GM18499 (cell line): Measurements from ENCODE around the gene CSRNP2.
"Not testable (repeated sequence)": the region's sequence is repeated elsewhere in the genome, so short reads cannot be mapped to it uniquely, and the experiment has no call there.

Experiments used
- ATAC-seq: cut with Tn5 transposase; IDR thresholded peaks from one replicate; pipeline ENCODE4 v1.9.1; 2021; ENCODE audit warnings: moderate number of reproducible peaks; ENCODE audit not compliant: insufficient read depth, unreplicated experiment

CSRNP2 gene

DNA sequence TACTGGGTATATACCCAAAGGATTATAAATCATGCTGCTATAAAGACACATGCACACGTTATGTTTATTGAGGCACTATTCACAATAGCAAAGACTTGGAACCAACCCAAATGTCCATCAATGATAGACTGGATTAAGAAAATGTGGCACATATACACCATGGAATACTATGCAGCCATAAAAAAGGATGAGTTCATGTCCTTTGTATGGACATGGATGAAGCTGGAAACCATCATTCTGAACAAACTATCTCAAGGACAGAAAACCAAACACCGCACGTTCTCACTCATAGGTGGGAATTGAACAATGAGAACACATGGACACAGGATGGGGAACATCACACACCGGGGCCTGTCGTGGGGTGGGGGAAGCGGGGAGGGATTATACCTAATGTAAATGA is 4.5 kb downstream of the CSRNP2 start:
- ATAC-seq, result not testable (repeated sequence)

DNA sequence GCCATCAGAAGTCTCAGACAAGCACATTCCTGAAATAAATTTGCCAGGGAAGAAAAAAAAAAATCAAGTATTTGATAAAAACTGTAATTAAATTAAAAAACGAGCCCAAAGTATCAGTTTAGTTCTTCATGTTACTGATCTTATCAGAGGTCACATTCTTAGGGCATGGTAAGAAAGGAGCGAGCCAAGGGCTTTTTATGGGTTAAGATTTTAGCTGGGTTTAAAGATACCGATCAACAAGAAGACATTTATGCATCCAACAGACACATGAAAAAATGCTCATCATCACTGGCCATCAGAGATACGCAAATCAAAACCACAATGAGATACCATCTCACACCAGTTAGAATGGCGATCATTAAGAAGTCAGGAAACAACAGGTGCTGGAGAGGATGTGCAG is 5.0 kb downstream of the CSRNP2 start:
- ATAC-seq, result not testable (repeated sequence)

DNA sequence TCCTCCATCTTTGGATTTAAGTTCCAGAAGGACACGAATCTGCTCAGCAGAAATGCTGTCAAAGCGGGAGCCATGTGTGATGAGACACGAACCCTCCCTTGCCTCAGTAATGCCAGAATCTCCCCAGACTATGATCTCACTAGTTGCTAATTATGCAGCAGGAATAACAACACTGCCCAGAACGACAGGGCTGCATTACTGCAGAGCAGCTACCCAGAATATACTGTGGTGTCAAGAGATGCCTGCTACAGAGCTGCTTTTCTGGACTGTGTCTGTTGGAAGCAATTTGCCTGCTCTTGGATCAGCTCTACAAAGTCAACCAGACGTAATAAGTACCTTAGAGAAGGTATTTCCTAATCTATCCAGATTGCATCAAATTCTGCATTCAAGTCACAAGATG is 5.5 kb downstream of the CSRNP2 start:
- ATAC-seq, result no peak

DNA sequence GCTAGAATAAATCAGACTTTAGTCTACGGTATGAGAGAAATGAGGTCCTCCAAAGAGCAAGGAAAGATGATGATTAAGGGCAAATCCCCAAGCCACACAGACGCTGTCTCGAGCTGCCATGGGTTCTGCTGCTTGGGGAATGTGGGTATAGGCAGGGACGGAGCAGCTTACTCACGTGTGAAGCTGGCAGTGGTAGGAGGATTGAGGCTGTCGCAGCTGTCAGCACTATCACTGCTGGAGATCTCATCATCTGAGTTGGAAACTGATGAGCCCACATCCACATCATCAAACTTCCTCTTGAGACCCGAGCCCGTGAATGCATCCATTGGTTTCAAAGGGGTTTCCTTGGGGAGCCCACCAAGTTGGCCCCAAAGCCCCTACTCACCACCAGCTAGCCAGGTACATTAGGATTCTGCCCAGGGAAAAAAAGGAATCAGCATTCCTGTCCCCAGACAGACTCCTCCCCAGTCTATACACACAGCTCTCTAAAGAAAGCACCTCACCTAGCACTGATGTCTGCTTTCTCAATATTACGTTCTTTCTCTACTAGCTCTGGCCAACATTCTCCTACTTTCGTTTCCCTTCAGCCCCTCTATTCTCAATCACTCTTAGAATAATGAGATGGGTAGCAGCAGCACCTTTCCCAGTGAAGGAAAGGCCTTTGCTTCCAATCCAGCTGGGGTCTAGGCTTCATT is 7.0 kb downstream of the CSRNP2 start:
- no peak for ATAC-seq

DNA sequence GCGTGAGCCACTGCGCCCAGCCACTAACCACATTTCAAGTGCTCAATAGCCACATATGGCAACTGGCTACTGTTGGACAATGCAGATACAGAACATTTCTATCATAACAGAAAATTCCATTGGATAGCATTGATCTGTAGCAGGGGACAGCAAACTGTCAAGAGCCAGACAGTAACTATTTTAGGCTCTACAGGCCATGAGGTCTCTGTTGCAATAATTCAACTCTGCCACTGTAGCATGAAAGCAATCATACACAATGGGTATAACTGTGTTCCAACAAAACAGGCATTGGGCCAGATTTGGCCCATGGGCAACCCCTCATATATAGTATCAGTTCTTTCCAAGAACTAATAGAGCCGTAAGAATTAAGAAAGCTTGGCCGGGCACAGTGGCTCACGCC is 8.0 kb downstream of the CSRNP2 start:
- ATAC-seq, result no peak

DNA sequence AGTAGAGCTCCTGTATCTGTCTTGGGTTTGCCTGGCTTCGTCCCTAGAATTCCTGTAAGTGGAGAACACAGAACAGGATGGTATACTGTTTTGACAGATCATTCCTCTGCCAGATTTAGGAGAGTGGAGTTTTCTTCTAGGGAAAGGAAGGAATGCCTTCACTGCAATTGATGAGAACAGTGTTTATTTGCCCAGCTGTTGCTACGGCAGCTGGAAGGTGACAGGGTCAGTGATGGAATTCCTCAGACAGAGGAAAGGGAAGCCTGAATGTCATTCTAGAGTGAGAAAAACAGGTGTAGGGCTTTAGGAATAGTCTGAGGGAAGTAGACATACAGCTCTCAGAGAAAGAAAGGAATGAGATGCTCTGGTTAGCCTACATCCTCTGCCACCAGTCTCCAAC is 11.7 kb downstream of the CSRNP2 start:
- no peak for ATAC-seq

DNA sequence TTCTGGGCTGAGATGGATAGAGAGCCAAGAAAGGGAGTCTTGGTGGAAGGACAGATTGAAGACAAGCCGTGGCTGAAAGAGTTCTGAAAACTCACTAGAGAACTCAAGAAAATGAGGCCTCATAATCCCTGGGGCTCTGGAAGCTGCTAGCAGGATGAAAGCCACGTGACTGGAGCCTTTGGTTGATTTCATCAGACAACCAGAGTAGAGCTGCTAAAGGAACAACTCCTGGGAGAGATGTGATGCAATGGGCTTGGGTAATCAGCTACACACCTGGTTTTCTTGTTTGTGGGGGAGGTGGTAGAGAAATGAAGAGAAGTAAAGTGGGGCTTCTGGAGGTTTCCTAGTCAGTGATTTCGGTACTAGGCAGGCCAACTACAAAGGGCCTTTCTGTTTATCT is 13.4 kb downstream of the CSRNP2 start:
- no peak for ATAC-seq

DNA sequence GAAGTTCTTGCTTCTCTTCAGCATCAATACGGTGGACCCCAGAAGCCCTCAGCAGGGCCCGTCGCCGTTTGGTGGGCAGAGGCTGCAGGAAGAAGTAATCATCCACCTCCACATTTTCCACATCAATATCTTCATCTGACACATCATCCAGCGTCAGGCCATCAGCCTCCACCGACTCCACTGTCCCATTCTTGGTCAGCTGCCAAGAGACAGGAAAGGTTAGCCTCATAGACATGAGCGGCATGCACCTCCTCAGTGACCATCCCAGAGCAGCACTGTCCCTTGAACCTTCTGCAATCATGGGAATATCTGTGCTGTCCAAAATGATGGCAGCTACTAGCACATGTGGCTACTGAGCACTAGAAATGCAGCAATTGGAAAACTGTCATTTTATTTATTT is 15.6 kb downstream of the CSRNP2 start:
- ATAC-seq, result no peak

DNA sequence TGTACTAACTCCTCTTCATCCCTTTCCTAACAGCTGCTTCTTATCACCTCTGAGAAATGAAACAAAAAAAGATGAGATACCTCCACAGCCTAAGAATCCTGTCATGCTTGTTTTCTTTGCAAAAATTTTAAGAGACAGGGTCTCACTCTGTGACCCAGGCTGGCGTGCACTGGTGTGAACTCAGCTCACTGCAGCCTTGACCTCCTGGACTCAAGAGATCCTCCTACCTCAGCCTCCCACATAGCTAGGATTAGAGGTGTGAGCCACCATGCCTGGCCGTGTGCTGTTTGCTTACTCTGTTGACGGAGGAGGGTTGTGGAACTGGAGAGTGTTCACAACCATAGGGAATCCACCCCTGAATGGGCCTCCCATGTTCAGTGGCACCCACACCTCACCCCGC is 16.2 kb downstream of the CSRNP2 start:
- no peak for ATAC-seq

DNA sequence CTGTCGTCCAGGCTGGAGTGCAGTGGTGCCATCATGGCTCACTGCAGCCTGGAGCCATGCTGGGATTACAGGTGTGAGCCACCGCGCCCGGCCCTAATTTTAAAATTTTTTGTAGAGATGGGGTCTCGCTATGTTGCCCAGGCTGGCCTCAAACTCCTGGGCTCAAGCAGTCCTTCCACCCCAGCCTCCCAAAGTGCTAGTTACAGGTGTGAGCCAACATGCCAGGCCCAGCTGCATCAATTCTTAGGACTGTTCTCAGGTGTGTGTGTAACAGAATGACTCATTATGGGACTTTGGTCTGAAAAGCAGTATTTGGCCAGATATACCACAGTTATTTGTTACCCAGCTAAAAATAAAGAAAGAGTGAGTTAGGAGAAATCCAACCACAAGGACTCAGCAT is 17.9 kb downstream of the CSRNP2 start:
- ATAC-seq, result no peak

DNA sequence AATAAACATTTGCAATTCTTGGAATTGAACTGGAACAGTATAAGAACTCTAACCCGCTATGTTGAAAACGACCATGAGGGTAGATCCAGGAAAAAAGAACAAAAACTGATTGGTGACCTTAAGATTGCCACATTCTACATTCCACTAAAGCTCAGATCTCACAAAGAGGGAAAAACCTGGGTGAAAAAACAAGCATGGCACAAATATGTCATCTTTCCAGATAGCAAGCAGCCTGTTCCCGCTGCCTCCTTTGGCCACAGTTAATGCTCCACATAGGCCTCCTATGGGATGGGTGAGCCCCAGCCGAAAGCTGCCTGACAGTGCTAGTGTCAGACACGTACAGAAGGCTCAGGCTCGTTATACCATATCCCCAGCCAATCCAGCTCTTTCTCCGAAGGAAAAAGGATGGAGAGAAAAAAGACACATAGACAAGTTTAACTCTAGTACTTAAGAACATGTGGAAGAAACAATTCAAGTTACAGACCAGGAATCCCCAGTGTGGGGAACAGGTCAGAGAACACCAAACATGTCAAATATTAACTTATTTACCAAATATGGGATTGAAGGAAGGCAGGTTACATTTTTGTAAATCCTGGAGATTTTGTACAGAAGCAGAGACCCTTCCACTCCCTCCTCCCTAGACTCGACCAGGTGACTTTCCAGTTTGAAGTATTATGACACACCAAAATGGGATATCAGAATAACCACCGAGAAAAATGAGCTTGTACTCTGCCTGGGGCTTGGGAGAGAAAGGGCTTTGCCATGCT is 20.6 kb downstream of the CSRNP2 start:
- no peak for ATAC-seq

DNA sequence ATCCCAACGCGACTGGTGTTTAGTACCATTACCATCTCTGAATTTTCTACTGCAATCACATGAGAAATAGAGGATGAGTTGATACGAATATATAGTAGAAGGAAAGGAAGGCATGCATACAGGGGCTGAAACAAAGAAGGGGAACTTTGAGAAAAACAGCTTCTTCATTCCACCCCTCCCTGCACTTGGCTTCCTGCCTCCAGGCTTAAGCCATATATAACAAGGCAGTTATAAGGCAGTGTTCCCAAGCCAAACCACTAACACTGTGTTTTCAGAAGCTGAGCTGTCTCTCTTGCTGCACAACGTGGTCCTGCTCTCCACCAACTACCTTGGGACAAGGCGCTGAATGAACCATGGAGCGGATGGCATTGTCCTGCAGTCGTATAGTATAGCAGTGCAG is 24.3 kb downstream of the CSRNP2 start:
- ATAC-seq, result no peak

DNA sequence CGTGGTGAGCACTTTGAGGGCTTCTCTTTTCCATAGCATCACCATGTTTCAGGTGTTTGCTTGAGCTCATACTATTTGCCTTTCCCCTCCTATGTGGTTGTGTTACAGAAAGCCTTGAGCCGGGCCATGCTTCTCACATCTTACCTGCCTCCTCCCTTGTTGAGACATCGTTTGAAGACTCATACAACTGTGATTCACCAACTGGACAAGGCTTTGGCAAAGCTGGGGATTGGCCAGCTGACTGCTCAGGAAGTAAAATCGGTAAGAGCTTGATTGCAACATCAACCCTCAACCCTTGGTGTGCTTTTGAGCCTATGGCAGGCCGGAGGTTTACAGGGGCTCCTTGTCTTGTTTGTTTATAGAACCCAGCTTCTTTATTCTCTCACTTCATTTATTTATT is 27.2 kb downstream of the CSRNP2 start:
- ATAC-seq, result no peak

DNA sequence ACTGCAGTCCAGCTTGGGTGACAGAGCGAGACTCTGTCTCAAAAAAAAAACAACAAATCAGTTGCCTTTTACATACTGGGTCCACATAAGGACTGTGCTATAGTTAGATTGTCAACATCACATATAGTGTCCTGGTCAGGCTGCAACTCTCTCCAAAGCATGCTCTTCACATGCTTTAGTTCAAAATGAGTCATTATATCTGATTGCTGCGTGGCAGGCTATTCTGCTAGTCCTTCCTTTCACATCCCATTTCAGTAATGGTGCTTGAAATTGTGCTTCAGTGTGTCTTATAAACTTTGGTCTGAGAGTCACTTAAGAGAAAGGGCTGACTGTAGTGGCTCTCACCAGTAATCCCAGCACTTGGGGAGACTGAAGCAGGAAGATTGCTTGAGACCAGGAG is 28.3 kb downstream of the CSRNP2 start:
- no peak for ATAC-seq

DNA sequence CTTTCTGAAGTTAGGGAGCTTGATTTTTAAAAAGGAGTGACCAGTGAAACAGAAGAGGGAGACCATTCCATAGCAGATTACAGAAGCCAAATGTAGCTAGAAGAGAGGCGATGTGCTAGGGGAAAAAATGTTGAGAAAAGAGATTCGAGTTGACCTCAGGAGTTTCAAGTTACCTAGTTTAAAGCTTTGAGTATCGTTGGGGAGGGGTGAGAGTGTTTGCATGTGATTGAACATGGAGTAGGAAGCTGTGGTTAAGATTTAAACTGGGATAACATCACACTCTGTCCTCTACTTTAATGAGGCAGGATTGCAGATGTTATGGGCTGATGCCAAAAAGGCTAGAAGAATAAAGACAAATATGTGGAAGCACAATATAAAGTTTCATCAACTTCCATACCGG is 31.6 kb downstream of the CSRNP2 start:
- no peak for ATAC-seq

DNA sequence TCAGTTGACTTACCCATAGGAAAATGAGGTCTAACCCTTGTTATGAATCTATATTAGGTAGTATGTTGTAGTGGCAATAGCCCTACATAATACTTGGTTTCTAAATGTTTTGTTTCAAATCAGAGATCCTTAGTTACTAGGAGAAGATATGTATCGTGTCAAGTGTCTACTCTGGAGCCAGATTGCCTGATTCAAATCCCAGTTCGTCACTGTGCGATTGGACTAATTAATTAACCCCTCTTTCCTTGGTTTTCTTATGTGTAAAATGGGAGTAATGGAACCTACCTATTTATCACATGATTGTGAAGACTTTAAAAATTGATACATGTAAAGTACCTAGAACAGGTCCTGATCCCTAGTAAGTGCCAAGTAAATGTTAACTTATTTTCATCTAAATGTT is 33.9 kb downstream of the CSRNP2 start:
- ATAC-seq, result no peak

DNA sequence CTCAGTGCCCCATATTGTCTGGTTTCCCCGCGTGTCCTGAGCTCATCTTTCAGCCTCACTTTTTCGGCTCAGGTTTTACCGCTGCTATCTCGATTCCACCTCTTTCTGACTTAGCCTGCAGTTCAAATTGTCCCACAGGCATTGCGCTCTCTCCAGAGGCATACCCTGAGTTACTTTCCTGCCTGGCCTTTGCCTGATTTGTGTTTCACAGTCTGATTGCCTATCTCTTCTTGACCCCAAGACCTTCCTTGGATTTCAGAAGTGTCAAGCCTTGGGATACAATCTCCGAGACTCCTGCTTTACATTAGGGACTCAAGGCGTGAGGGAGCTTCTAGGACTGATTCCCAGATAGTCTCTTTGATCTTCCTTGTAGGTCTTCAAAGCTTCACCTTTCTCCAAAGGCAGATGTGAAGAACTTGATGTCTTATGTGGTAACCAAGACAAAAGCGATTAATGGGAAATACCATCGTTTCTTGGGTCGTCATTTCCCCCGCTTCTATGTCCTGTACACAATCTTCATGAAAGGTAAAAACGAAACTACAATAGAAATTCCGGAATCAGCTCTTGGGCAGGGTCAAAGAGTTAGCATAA is 34.6 kb downstream of the CSRNP2 start:
- no peak for ATAC-seq

DNA sequence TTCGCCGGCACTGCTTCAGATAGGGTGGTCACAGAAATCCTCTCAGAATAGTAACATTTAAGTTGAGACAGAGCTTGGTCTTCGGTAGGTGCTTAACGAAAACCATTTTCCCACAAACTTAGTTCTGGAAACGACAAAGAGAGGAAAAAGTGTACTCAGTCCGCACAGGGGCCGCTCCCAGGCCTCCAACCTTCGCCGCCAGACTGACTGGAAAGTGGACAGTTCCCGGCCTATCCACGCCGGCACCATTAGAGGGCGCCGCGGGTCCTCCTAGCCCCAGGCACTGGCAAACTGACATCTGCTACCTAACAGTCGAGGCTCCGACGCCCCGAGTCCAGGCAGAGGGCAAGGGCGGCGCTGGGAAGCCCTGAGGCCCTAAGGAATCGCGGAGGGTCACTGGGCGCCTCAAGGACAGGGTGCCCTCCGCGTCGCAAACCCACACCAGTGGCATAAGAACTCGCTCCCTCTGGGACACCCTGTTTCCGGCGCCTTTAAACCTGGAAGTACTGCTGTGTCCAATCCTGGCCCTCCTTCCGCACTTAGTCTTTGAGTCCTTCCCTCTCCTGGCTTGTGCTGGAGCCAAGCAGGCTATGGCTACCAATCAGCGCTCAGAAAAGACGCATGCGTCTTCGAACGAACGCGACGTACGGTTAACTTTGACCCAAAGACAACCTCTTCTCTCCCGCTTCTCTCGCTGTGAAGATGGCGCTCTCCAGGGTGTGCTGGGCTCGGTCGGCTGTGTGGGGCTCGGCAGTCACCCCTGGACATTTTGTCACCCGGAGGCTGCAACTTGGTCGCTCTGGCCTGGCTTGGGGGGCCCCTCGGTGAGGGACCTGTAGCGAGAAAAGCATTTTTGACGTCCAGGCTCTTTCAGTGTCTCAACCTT is 35.5 kb downstream of the CSRNP2 start, which contains the start of gene LETMD1:
LETMD1 (plus strand) TSS at position 673 of the 886 bp plus-strand sequence; CDS start at position 703, 30 bp downstream.
- ATAC-seq, result peak; percentile 90

DNA sequence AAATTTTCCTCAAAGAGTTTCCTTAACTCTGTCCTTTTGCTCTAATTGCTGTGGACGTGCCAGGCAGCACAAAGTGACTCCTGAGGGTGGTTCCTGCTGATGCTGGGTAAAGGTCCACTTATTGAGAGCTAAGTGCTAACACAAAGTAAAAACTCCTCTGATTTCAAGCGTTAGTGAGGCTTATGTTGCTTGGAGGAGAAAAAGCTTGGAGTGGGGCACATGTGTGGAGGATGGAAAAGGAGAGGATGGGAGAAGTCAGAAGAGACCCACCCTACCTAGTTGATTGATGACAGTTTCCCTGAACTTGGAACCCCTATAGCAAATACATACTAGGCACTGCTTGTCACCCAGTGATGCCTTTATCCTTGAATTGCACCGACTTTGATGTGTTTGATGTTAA is 47.1 kb downstream of the CSRNP2 start:
- ATAC-seq, result no peak

DNA sequence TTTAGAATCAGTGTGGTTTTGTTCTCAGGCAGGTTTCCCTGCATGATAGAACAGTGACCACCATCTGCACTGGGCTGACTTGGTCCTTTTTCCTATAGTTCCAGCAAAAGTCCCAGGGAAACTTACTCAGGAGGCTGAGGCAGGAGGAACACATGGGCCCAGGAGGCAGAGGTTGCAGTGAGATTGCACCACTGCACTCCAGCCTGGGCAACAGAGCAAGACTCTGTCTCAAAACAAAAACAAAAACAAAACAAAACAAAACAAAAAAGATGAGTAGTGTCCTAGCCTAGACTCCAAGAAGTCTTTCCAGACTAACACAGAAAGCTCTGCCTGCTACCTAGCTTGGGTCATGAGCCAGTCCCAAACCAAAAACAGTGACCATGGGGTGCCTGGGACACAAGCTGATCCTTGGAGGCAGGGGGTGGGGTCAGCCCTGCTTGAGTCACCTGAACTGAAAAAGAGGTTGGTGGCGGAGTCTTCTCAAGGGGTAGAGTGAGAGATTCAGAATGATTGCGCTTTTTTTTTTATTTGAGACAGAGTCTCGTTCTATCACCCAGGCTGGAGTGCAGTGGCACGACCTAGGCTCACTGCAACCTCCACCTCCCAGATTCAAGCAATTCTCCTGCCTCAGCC is 49.8 kb downstream of the CSRNP2 start:
- ATAC-seq, result no peak
